Gastroesophageal sphincter (tissue), 4 donors: ENCODE measurements around the gene ADAMTS2. TPM values are rescaled to one million over a fixed set of nuclear protein-coding genes. Genes with fewer than 3 reads are reported as not detected.

Source experiments
- ATAC-seq: fragments of 150-250 bp; one replicate; pipeline ENCODE4 v1.9.1; 2016; ENCODE audit warnings: mild to moderate bottlenecking, moderate library complexity
- H3K27ac ChIP-seq, 4 donors: fragments of 200-600 bp; sonication (generic) in 3 of 4; 1 replicate in 3 of 4; 2 replicates in 1 of 4; pipeline ENCODE4 v1.5.1; 2016 to 2019
- H3K27me3 ChIP-seq: fragments of 200-600 bp; sonication (generic); one replicate; pipeline ENCODE4 v1.5.1; 2019
- H3K36me3 ChIP-seq, 2 donors: fragments of 200-600 bp; sonication (generic); one replicate each; pipeline ENCODE4 v1.5.1; 2019; ENCODE audit warnings: control low read depth in 1 of 2
- H3K4me1 ChIP-seq, 3 donors: fragments of 200-600 bp; sonication (generic); 1 replicate in 2 of 3; 2 replicates in 1 of 3; pipeline ENCODE4 v1.5.1; 2016 to 2019; ENCODE audit warnings: control low read depth in 2 of 3
- H3K4me3 ChIP-seq, 2 donors: fragments of 200-600 bp; sonication (generic); one replicate each; pipeline ENCODE4 v1.5.1; 2019; ENCODE audit warnings: mild to moderate bottlenecking in 1 of 2, moderate library complexity in 1 of 2
- H3K9me3 ChIP-seq, 3 donors: fragments of 200-600 bp; sonication (generic); one replicate each; pipeline ENCODE4 v1.5.1; 2017 to 2019; ENCODE audit warnings: control low read depth in 2 of 3
- EP300 ChIP-seq: sonication (generic); formaldehyde crosslinking; IDR thresholded peaks from one replicate; pipeline ENCODE4 v1.6.1; 2017; ENCODE audit warnings: antibody characterized with exemption, mild to moderate bottlenecking
- POLR2A ChIP-seq, 2 donors: fragments of 450-650 bp; IDR thresholded peaks; one replicate each; pipeline ENCODE4 v1.6.1; 2017; ENCODE audit warnings: antibody characterized with exemption in 2 of 2, mild to moderate bottlenecking in 2 of 2, moderate library complexity in 1 of 2
- POLR2AphosphoS5 ChIP-seq: sonication (generic); formaldehyde crosslinking; IDR thresholded peaks from one replicate; pipeline ENCODE4 v1.6.1; 2017; ENCODE audit warnings: antibody characterized with exemption
- WGBS, 2 donors: methylation state at CpG; one replicate each; pipeline ENCODE4 v1.1.5; 2018; ENCODE audit warnings: low coverage in 1 of 2; 5-methylcytosine and 5-hydroxymethylcytosine counted together
- total RNA-seq, 4 donors: library from RNA; depleted of rRNA; stranded (reverse); fragments of >200 nt; gene quantifications; one replicate each; pipeline ENCODE4 v1.1.0, GENCODE V29; 2016
- TF ChIP-seq, protein P1 (sequence below), 4 experiments: fragments of 200-600 bp in 2 of 4; fragments of 450-650 bp in 2 of 4; sonication (generic) in 1 of 4; IDR thresholded peaks; one replicate each; pipeline ENCODE4 v1.5.1; 2017 to 2019; ENCODE audit warnings: antibody characterized with exemption in 4 of 4, mild to moderate bottlenecking in 2 of 4, moderate library complexity in 2 of 4

Gene ADAMTS2
- total RNA-seq, 4 donors from 2014 or later = 14.8 to 24.8 (median 22.6) TPM

DNA sequence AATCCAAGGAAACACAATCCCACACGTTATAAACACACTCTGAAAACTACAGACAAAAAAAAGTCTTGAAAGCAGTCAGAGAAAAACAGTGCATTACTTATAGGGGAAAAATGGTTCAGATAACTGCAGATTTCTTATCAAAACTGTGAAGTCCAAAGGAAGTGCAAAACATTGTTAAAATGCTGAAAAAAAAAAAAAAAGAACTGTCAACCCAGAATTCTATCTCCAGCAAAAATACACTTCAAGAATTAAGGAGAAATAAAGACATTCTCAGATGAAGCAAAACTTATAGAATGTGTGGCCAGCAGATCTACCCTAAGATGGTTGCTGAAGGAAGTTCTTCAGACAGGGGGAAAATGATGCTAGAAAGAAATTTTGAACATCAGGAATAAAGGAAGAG lies 40.4 kb downstream of the ADAMTS2 start:
- Histone ChIP-seq H3K27me3 (no peaks in the 10 kb centered on the region), H3K36me3 (no peaks in the 10 kb centered on the region), H3K4me3 (no peak overlapping the region), H3K9me3 (peaks cover 0 to 35% (median 0%) of the 10 kb centered on the region in 3 donors), H3K4me1 (peaks cover 0 to 7% (median 0%) of the 10 kb centered on the region in 3 donors), H3K27ac (no peak overlapping the region)
- ATAC-seq = no peak
- 75 to 100% methylated on average over 1 of the region's 1 CpG for WGBS, 2 donors
- TF ChIP-seq, protein P1, sequence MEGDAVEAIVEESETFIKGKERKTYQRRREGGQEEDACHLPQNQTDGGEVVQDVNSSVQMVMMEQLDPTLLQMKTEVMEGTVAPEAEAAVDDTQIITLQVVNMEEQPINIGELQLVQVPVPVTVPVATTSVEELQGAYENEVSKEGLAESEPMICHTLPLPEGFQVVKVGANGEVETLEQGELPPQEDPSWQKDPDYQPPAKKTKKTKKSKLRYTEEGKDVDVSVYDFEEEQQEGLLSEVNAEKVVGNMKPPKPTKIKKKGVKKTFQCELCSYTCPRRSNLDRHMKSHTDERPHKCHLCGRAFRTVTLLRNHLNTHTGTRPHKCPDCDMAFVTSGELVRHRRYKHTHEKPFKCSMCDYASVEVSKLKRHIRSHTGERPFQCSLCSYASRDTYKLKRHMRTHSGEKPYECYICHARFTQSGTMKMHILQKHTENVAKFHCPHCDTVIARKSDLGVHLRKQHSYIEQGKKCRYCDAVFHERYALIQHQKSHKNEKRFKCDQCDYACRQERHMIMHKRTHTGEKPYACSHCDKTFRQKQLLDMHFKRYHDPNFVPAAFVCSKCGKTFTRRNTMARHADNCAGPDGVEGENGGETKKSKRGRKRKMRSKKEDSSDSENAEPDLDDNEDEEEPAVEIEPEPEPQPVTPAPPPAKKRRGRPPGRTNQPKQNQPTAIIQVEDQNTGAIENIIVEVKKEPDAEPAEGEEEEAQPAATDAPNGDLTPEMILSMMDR (IDR thresholded peaks at IDR 0.05) = no peak
- TF ChIP-seq POLR2AphosphoS5 (no peak), POLR2A (IDR thresholded peaks at IDR 0.05) (no peak), EP300 (no peak)

DNA sequence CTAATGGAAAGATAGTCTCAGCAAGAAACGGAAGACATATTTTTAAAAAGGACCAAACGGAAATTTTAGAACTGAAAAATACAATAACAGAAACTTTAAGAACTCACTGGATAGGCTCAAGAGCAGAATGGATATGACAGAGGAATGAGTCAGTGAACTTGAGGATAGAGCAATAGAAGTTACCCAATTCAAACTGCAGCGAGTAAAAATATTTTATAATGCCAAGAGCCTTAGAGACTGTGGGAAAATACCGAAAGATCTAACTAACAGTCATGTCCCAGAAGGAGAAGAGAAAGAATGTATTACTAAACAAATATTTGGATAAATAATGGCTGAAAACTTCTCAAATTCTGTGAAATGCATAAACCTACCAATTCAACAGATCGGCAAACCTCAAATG lies 40.8 kb downstream of the ADAMTS2 start:
- WGBS, 2 donors = 67% methylated on average over 4 to 5 of the region's 5 CpGs
- no peak overlapping the region for H3K27ac ChIP-seq
- peaks cover 0 to 37% (median 0%) of the 10 kb centered on the region in 3 donors for H3K9me3 ChIP-seq
- H3K27me3 ChIP-seq = no peaks in the 10 kb centered on the region
- TF ChIP-seq POLR2A (IDR thresholded peaks at IDR 0.05) = no peak
- TF ChIP-seq EP300 = no peak
- TF ChIP-seq, protein P1 (IDR thresholded peaks at IDR 0.05) = no peak
- TF ChIP-seq POLR2AphosphoS5 = no peak
- H3K4me1 ChIP-seq = peaks cover 0 to 7% (median 0%) of the 10 kb centered on the region in 3 donors
- no peak overlapping the region for H3K4me3 ChIP-seq
- peak; percentile 43 for ATAC-seq
- no peaks in the 10 kb centered on the region for H3K36me3 ChIP-seq

DNA sequence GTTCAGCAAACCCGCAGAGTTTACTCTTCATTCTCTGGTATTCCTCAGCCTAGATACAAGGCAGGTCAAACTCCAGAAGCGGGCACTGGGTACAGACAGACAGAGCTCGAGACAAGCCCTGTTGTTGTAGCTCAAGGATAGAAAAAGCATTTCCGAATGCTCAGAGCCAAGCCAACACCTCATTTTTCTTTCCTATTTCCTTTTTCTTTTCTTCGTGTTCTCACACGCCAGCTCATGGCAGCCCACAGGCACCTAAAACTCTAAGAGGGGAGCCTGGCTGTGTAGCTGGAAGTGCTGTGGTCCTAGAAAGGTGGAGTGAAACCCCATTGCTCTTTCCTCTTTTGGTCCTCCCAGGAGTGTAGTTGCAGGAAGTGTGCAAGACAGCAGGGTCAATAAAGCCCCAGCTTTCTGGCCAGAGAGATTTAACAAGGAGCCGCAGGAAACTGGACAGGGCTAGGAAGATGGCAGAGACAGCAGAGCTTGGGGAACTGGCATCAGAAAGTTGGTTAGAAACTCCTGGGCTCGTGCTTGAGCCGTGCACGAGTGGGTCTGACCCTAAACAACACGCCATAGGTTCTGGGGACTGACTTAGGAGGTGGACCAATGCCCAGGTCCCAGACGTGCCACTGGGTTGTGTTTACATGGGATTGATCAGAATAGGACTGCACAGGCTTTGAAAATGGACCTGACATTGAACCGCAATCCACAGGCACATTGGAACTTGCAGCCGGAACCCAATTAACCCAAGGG lies 41.6 kb downstream of the ADAMTS2 start:
- Histone ChIP-seq H3K9me3 (peaks cover 0 to 38% (median 0%) of the 10 kb centered on the region in 3 donors), H3K27ac (no peak overlapping the region), H3K4me1 (peaks cover 0 to 7% (median 0%) of the 10 kb centered on the region in 3 donors), H3K4me3 (no peak overlapping the region), H3K27me3 (no peaks in the 10 kb centered on the region), H3K36me3 (no peaks in the 10 kb centered on the region)
- no peak for ATAC-seq
- TF ChIP-seq POLR2A (IDR thresholded peaks at IDR 0.05) (no peak), EP300 (no peak), POLR2AphosphoS5 (no peak)
- TF ChIP-seq, protein P1 (IDR thresholded peaks at IDR 0.05) = no peak
- 82 to 86% methylated on average over 12 of the region's 14 CpGs for WGBS, 2 donors

DNA sequence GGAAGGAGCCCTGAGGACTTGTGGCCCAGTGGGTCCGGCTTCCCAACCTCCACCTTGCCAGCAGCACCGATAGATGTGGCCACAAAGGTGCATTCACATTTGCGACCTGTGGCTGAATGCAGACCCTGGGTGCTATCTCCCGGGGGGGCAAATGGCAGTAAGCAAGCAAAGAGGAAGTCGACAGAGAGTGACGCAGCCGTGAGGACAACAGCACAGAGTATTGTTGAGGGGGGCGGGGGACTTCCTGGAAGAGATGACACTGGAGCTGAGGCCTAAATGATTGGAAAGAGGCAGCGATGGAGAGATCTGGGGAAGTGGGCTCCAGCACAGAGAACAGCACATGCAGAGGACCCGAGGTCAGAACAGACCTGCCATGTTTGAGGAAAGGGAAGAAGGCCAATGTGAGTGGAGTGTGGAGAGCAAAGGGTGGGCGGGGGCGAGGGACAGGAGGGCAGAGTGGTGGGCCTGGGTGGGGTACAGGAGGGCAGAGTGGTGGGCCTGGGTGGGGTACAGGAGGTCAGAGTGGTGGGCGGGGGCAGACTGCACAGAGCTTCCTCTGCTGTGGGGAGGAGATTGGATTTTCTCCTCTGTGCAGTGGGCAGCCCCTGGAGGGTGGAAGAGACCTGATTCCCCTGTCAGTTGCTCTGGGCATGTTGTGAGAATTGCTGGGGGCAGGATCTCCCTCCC lies 42.6 kb downstream of the ADAMTS2 start:
- peaks cover 0 to 7% (median 0%) of the 10 kb centered on the region in 3 donors for H3K4me1 ChIP-seq
- no peak overlapping the region for H3K4me3 ChIP-seq
- TF ChIP-seq, protein P1 (IDR thresholded peaks at IDR 0.05) = no peak
- TF ChIP-seq POLR2A (IDR thresholded peaks at IDR 0.05) (no peak), POLR2AphosphoS5 (no peak), EP300 (no peak)
- ATAC-seq = no peak
- no peaks in the 10 kb centered on the region for H3K36me3 ChIP-seq
- H3K27ac ChIP-seq = no peak overlapping the region
- H3K9me3 ChIP-seq = peaks cover 0 to 45% (median 0%) of the 10 kb centered on the region in 3 donors
- no peaks in the 10 kb centered on the region for H3K27me3 ChIP-seq
- WGBS, 2 donors = 83 to 84% methylated on average over 2 to 6 of the region's 13 CpGs
